Neural progenitor cell (in vitro differentiated cells): ENCODE results near the gene GLDN.

Source experiments
- EZH2 ChIP-seq: fragments of 200-600 bp; sonication (generic); IDR thresholded peaks from 2 replicates; pipeline ENCODE4 v1.6.1; 2017; ENCODE audit warnings: antibody characterized with exemption, mild to moderate bottlenecking, moderate library complexity
- EZH2phosphoT487 ChIP-seq: fragments of 200-600 bp; sonication (generic); IDR thresholded peaks from 2 replicates; pipeline ENCODE4 v1.6.1; 2017; ENCODE audit warnings: antibody characterized with exemption
- TF ChIP-seq, protein P1 (sequence below): fragments of 200-600 bp; sonication (generic); IDR thresholded peaks from 2 replicates; pipeline ENCODE4 v1.5.1; 2017; ENCODE audit warnings: antibody characterized with exemption, mild to moderate bottlenecking

DNA sequence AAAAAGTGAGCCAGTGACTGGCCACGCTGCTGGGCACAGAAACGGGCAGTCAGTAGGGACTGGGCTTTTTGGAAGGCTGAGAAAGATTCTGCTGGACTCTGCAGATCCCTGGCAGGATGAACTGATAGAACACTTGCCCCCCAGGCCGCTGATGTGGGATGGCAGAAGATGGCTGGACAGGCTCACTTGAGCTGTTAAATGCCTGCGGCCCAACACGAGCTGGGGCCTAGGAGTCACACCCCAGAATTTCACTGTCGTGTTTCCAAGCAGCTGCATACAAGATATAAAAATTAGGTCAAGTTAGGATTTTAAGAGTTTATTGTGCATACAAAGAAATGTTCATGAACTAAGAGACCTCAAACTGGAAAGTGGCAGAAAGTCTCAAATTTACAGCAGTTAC is 26.9 kb downstream of the GLDN start:
- TF ChIP-seq, protein P1, sequence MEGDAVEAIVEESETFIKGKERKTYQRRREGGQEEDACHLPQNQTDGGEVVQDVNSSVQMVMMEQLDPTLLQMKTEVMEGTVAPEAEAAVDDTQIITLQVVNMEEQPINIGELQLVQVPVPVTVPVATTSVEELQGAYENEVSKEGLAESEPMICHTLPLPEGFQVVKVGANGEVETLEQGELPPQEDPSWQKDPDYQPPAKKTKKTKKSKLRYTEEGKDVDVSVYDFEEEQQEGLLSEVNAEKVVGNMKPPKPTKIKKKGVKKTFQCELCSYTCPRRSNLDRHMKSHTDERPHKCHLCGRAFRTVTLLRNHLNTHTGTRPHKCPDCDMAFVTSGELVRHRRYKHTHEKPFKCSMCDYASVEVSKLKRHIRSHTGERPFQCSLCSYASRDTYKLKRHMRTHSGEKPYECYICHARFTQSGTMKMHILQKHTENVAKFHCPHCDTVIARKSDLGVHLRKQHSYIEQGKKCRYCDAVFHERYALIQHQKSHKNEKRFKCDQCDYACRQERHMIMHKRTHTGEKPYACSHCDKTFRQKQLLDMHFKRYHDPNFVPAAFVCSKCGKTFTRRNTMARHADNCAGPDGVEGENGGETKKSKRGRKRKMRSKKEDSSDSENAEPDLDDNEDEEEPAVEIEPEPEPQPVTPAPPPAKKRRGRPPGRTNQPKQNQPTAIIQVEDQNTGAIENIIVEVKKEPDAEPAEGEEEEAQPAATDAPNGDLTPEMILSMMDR, result no peak
- TF ChIP-seq EZH2phosphoT487, result no peak
- TF ChIP-seq EZH2, result no peak
